H9 (cell line): Measurements from ENCODE around the gene CD81. TPM values are rescaled to one million over a fixed set of nuclear protein-coding genes. Genes with fewer than 3 reads are reported as not detected.

Experiments
- DNase-seq: peaks from one replicate; pipeline ENCODE4 v3.0.0-alpha.2; 2017
- H2AFZ ChIP-seq: one replicate; pipeline ENCODE4 v1.6.1; 2013; ENCODE audit warnings: mild to moderate bottlenecking, low read length, control low read depth, moderate library complexity
- H2AK5ac ChIP-seq: 2 replicates; pipeline ENCODE4 v1.6.1; 2013; ENCODE audit warnings: low read length, control low read depth, mixed read lengths; ENCODE audit not compliant: insufficient read length
- H2BK120ac ChIP-seq: one replicate; pipeline ENCODE4 v1.6.1; 2013; ENCODE audit warnings: low read depth, mild to moderate bottlenecking, low read length, control low read depth, inconsistent platforms; ENCODE audit not compliant: poor library complexity, severe bottlenecking
- H2BK12ac ChIP-seq: 2 replicates; pipeline ENCODE4 v1.6.1; 2013; ENCODE audit warnings: low read length, control low read depth, mixed read lengths, low read depth; ENCODE audit not compliant: insufficient read length
- H2BK15ac ChIP-seq: 2 replicates; pipeline ENCODE4 v1.6.1; 2013; ENCODE audit warnings: low read depth, low read length, control low read depth
- H2BK20ac ChIP-seq: one replicate; pipeline ENCODE4 v1.6.1; 2013; ENCODE audit warnings: low read depth, mild to moderate bottlenecking, low read length, control low read depth, inconsistent platforms; ENCODE audit not compliant: poor library complexity, severe bottlenecking
- H2BK5ac ChIP-seq: 2 replicates; pipeline ENCODE4 v1.6.1; 2013; ENCODE audit warnings: low read length, control low read depth, mixed read lengths; ENCODE audit not compliant: insufficient read length
- H3K14ac ChIP-seq: 2 replicates; pipeline ENCODE4 v1.6.1; 2013; ENCODE audit warnings: low read length, control low read depth; ENCODE audit not compliant: insufficient read depth
- H3K18ac ChIP-seq: 2 replicates; pipeline ENCODE4 v1.6.1; 2013; ENCODE audit warnings: low read depth, mild to moderate bottlenecking, mixed read lengths, low read length, control low read depth; ENCODE audit not compliant: insufficient read length
- H3K23ac ChIP-seq: 2 replicates; pipeline ENCODE4 v1.6.1; 2013; ENCODE audit warnings: low read length, control low read depth, mixed read lengths, low read depth; ENCODE audit not compliant: insufficient read length
- H3K23me2 ChIP-seq: 2 replicates; pipeline ENCODE4 v1.6.1; 2013; ENCODE audit warnings: low read depth, mild to moderate bottlenecking, mixed read lengths, low read length, control low read depth; ENCODE audit not compliant: insufficient read length, poor library complexity, severe bottlenecking
- H3K27ac ChIP-seq: 2 replicates; pipeline ENCODE4 v1.5.1; 2013; ENCODE audit warnings: low read length, control low read depth, mixed read lengths, low read depth; ENCODE audit not compliant: insufficient read length
- H3K27me3 ChIP-seq: 2 replicates; pipeline ENCODE4 v1.6.1; 2013; ENCODE audit warnings: low read length, control low read depth, inconsistent platforms; ENCODE audit not compliant: insufficient read depth
- H3K4ac ChIP-seq: 2 replicates; pipeline ENCODE4 v1.6.1; 2013; ENCODE audit warnings: low read depth, mild to moderate bottlenecking, control low read depth, inconsistent platforms, low read length, moderate library complexity
- H3K4me1 ChIP-seq: 2 replicates; pipeline ENCODE4 v1.6.1; 2013; ENCODE audit warnings: low read length, control low read depth, inconsistent platforms; ENCODE audit not compliant: insufficient read depth
- H3K4me2 ChIP-seq: 2 replicates; pipeline ENCODE4 v1.6.1; 2013; ENCODE audit warnings: low read length, control low read depth, mixed read lengths; ENCODE audit not compliant: insufficient read length, insufficient read depth
- H3K56ac ChIP-seq: 2 replicates; pipeline ENCODE4 v1.6.1; 2013; ENCODE audit warnings: low read depth, mild to moderate bottlenecking, mixed read lengths, low read length, control low read depth; ENCODE audit not compliant: insufficient read length
- H3K79me1 ChIP-seq: 2 replicates; pipeline ENCODE4 v1.6.1; 2013; ENCODE audit warnings: low read depth, mild to moderate bottlenecking, moderate library complexity, low read length, control low read depth, inconsistent platforms; ENCODE audit not compliant: insufficient read depth, poor library complexity, severe bottlenecking
- H3K79me2 ChIP-seq: 2 replicates; pipeline ENCODE4 v1.6.1; 2013; ENCODE audit warnings: low read length, control low read depth, inconsistent platforms; ENCODE audit not compliant: insufficient read depth
- H3K9ac ChIP-seq: 2 replicates; pipeline ENCODE4 v1.6.1; 2013; ENCODE audit warnings: low read length, control low read depth, mixed read lengths; ENCODE audit not compliant: insufficient read length; ENCODE audit errors: extremely low read depth
- H3K9me3 ChIP-seq: one replicate; pipeline ENCODE4 v1.6.1; 2013; ENCODE audit warnings: low read depth, low read length, inconsistent platforms; ENCODE audit not compliant: control insufficient read depth
- H3T11ph ChIP-seq: one replicate; pipeline ENCODE4 v1.6.1; 2013; ENCODE audit warnings: mild to moderate bottlenecking, low read length, control low read depth, inconsistent platforms
- H4K20me1 ChIP-seq: one replicate; pipeline ENCODE4 v1.6.1; 2013; ENCODE audit not compliant: control insufficient read depth, insufficient read length, insufficient read depth
- H4K5ac ChIP-seq: 2 replicates; pipeline ENCODE4 v1.6.1; 2013; ENCODE audit warnings: low read depth, mild to moderate bottlenecking, mixed read lengths, low read length, control low read depth; ENCODE audit not compliant: insufficient read length
- H4K8ac ChIP-seq: replicated peaks from 2 replicates; pipeline ENCODE4 v1.6.1; 2013; ENCODE audit warnings: low read length, control low read depth, mixed read lengths, low read depth; ENCODE audit not compliant: insufficient read length
- H4K91ac ChIP-seq: 2 replicates; pipeline ENCODE4 v1.6.1; 2013; ENCODE audit warnings: low read depth, mild to moderate bottlenecking, moderate library complexity, mixed read lengths, low read length, control low read depth; ENCODE audit not compliant: insufficient read length
- H3K27ac Mint-ChIP-seq, 3 experiments: 2 replicates in 2 of 3; 3 replicates in 1 of 3; pipeline ENCODE4 v1.8.0; 2020 to 2021; ENCODE audit warnings: mixed read lengths in 3 of 3, mild to moderate bottlenecking in 1 of 3, moderate library complexity in 1 of 3
- H3K27me3 Mint-ChIP-seq: 2 replicates; pipeline ENCODE4 v1.8.0; 2021; ENCODE audit warnings: low read depth, mild to moderate bottlenecking, moderate library complexity, mixed read lengths
- H3K36me3 Mint-ChIP-seq, 3 experiments: 2 replicates in 2 of 3; 3 replicates in 1 of 3; pipeline ENCODE4 v1.8.0; 2020 to 2021; ENCODE audit warnings: low read depth in 3 of 3, mixed read lengths in 3 of 3; ENCODE audit not compliant: insufficient read depth in 1 of 3
- H3K4me1 Mint-ChIP-seq, 2 experiments: 2 replicates each; pipeline ENCODE4 v1.8.0; 2020; ENCODE audit warnings: mixed read lengths in 2 of 2
- H3K4me3 Mint-ChIP-seq, 2 experiments: 2 replicates in 1 of 2; 3 replicates in 1 of 2; pipeline ENCODE4 v1.8.0; 2020 to 2021; ENCODE audit warnings: mild to moderate bottlenecking in 2 of 2, mixed read lengths in 2 of 2, moderate library complexity in 1 of 2
- H3K9me3 Mint-ChIP-seq, 2 experiments: 2 replicates in 1 of 2; 3 replicates in 1 of 2; pipeline ENCODE4 v1.8.0; 2020; ENCODE audit warnings: mild to moderate bottlenecking in 2 of 2, mixed read lengths in 2 of 2, moderate library complexity in 1 of 2
- WGBS: extraction: QIAGEN DNeasy Blood & Tissue Kit; methylation state at CpG from one replicate; pipeline ENCODE4 v1.1.7; 2013; ENCODE audit warnings: missing lambda C conversion rate, low lambda C conversion rate, mixed read lengths; ENCODE audit not compliant: insufficient read length; ENCODE audit errors: extremely low coverage; 5-methylcytosine and 5-hydroxymethylcytosine counted together
- total RNA-seq: library from RNA; stranded (reverse); gene quantifications from 2 replicates; pipeline ENCODE4 v1.2.1, GENCODE V29; 2021
- TF ChIP-seq, protein P1 (sequence below): fragments of 200-600 bp; sonication (generic); conservative IDR thresholded peaks from 3 replicates; pipeline ENCODE4 v1.8.0; 2021; ENCODE audit warnings: antibody characterized with exemption, mild to moderate bottlenecking

Gene CD81
- total RNA-seq, 1 experiment from 2014 or later: 246 TPM

GRCh38 chr11:2437516-2437915, 60.4 kb downstream of the CD81 start:
- no peaks in the 10 kb centered on the region; the same call in 1 of the 2 replicates for H3K27me3 ChIP-seq
- no peak overlapping the region for H3K56ac ChIP-seq
- no peaks in the 10 kb centered on the region for H4K20me1 ChIP-seq
- H3T11ph ChIP-seq: no peak overlapping the region
- peaks cover 62% of the 10 kb centered on the region for H3K27me3 Mint-ChIP-seq
- no peaks in the 10 kb centered on the region for H3K4me1 ChIP-seq
- H3K14ac ChIP-seq: no peak overlapping the region
- H3K4me1 Mint-ChIP-seq: no peaks in the 10 kb centered on the region
- TF ChIP-seq, protein P1, sequence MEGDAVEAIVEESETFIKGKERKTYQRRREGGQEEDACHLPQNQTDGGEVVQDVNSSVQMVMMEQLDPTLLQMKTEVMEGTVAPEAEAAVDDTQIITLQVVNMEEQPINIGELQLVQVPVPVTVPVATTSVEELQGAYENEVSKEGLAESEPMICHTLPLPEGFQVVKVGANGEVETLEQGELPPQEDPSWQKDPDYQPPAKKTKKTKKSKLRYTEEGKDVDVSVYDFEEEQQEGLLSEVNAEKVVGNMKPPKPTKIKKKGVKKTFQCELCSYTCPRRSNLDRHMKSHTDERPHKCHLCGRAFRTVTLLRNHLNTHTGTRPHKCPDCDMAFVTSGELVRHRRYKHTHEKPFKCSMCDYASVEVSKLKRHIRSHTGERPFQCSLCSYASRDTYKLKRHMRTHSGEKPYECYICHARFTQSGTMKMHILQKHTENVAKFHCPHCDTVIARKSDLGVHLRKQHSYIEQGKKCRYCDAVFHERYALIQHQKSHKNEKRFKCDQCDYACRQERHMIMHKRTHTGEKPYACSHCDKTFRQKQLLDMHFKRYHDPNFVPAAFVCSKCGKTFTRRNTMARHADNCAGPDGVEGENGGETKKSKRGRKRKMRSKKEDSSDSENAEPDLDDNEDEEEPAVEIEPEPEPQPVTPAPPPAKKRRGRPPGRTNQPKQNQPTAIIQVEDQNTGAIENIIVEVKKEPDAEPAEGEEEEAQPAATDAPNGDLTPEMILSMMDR: no peak
- H2BK20ac ChIP-seq: no peak overlapping the region
- no peaks in the 10 kb centered on the region for H3K23me2 ChIP-seq
- no peak overlapping the region for H3K4me2 ChIP-seq
- no peaks in the 10 kb centered on the region for H3K79me2 ChIP-seq
- H3K27ac Mint-ChIP-seq: no peak overlapping the region
- H4K8ac ChIP-seq: no peak overlapping the region
- H3K79me1 ChIP-seq: no peaks in the 10 kb centered on the region
- no peaks in the 10 kb centered on the region for H3K9me3 ChIP-seq
- WGBS: no CpG with 5 or more reads among the region's 4 CpGs
- H3K23ac ChIP-seq: no peak overlapping the region
- no peak overlapping the region for H3K27ac ChIP-seq
- no peak for DNase-seq
- no peak overlapping the region for H2BK12ac ChIP-seq
- H2AFZ ChIP-seq: no peak overlapping the region
- no peak overlapping the region for H4K5ac ChIP-seq
- no peak overlapping the region for H3K4ac ChIP-seq
- H3K36me3 Mint-ChIP-seq: no peaks in the 10 kb centered on the region
- H3K18ac ChIP-seq: no peak overlapping the region
- no peaks in the 10 kb centered on the region; a peak in 1 of 5 replicates for H3K9me3 Mint-ChIP-seq
- H4K91ac ChIP-seq: no peak overlapping the region
- H3K4me3 Mint-ChIP-seq: no peak overlapping the region
- no peak overlapping the region for H2BK5ac ChIP-seq
- H3K9ac ChIP-seq: no peak overlapping the region
- H2AK5ac ChIP-seq: no peak overlapping the region
- no peak overlapping the region for H2BK15ac ChIP-seq
- H2BK120ac ChIP-seq: no peak overlapping the region
